ENCODE data around the gene DLGAP3. TPM values are rescaled to one million over a fixed set of nuclear protein-coding genes. Genes with fewer than 3 reads are reported as not detected.

The DLGAP3 gene
- total and polyA plus RNA-seq, 2 of the 13 experiments (the other 11 are each of a cell fraction or from before 2014, with no cell fraction given) = 0.03 to 0.04 TPM

DNA sequence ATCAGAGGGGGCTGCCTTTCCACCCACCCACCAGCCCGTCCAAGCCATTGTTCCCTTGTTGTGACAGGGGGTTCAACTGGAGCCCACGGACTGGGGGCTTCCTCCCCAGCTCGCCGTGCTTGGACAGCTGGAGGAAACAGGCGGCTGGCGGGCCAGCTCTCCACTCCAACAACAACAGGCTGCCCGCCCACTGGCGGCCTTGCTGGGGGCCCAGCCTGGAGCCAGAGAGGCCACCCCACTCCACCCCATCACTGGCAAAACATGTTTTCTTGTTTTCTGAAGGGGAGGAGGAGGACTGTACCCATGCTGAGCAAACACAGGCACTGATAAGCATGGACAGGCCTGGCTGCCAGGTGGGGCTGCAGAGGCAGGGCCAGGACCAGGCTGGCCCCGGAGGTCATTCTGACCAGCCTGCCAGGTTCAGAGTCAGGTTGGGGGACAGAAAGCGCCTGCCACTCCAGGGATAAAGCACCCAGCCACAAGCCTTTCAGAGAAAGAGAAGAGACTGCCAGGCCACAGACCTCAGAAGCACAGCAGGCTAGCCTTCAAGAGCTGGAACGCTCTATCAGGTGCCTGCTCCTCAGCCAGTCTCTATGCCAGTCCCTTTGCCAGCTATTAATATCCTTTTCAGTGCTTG, 103.9 kb downstream of the DLGAP3 start (continued):
- TF ChIP-seq, protein P1, sequence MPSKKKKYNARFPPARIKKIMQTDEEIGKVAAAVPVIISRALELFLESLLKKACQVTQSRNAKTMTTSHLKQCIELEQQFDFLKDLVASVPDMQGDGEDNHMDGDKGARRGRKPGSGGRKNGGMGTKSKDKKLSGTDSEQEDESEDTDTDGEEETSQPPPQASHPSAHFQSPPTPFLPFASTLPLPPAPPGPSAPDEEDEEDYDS (CRISPR knock-in tag; IDR thresholded peaks at IDR 0.05) = no peak
- no peak for TF ChIP-seq KLF16 (CRISPR knock-in tag; IDR thresholded peaks at IDR 0.05)
- TF ChIP-seq ZBTB10 (CRISPR knock-in tag; IDR thresholded peaks at IDR 0.05; ENCODE audit: borderline replicate concordance) = no peak
- no peak for TF ChIP-seq ZBTB42 (CRISPR knock-in tag; IDR thresholded peaks at IDR 0.05)
- TF ChIP-seq, protein P2, sequence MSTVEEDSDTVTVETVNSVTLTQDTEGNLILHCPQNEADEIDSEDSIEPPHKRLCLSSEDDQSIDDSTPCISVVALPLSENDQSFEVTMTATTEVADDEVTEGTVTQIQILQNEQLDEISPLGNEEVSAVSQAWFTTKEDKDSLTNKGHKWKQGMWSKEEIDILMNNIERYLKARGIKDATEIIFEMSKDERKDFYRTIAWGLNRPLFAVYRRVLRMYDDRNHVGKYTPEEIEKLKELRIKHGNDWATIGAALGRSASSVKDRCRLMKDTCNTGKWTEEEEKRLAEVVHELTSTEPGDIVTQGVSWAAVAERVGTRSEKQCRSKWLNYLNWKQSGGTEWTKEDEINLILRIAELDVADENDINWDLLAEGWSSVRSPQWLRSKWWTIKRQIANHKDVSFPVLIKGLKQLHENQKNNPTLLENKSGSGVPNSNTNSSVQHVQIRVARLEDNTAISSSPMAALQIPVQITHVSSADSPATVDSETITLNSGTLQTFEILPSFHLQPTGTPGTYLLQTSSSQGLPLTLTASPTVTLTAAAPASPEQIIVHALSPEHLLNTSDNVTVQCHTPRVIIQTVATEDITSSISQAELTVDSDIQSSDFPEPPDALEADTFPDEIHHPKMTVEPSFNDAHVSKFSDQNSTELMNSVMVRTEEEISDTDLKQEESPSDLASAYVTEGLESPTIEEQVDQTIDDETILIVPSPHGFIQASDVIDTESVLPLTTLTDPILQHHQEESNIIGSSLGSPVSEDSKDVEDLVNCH (CRISPR knock-in tag; IDR thresholded peaks at IDR 0.05) = no peak
- no peak for TF ChIP-seq CHCHD3 (CRISPR knock-in tag; IDR thresholded peaks at IDR 0.05)
- TF ChIP-seq NFE2 (CRISPR knock-in tag; IDR thresholded peaks at IDR 0.05) = no peak
- peak; percentile 34; the same call in 1 of the 2 replicates for TF ChIP-seq FOSL2 (CRISPR knock-in tag; IDR thresholded peaks at IDR 0.05)
- TF ChIP-seq LCORL (IDR thresholded peaks at IDR 0.05) = no peak
- peak; percentile 67 for TF ChIP-seq LCORL (CRISPR knock-in tag; IDR thresholded peaks at IDR 0.05)
- no peak for TF ChIP-seq ZNF775 (CRISPR knock-in tag; IDR thresholded peaks at IDR 0.05; ENCODE audit: borderline replicate concordance)
- no peak for TF ChIP-seq CBFB (CRISPR knock-in tag; IDR thresholded peaks at IDR 0.05)
- peak; percentile 79 for TF ChIP-seq ZNF263 (CRISPR knock-in tag; IDR thresholded peaks at IDR 0.05)
- no peak for TF ChIP-seq TMF1 (CRISPR knock-in tag; IDR thresholded peaks at IDR 0.05; ENCODE audit: low read depth)
- no peak for TF ChIP-seq ZNF17 (CRISPR knock-in tag; IDR thresholded peaks at IDR 0.05)
- peak; percentile 77; the same call in 1 of the 2 replicates for TF ChIP-seq TFAP4 (IDR thresholded peaks at IDR 0.05; ENCODE audit: borderline replicate concordance, low read depth)
- no peak for TF ChIP-seq ASH2L (IDR thresholded peaks at IDR 0.05; ENCODE audit: insufficient read length, low read depth, low read length)
- TF ChIP-seq SOX5 (CRISPR knock-in tag; IDR thresholded peaks at IDR 0.05; ENCODE audit: borderline replicate concordance) = peak; percentile 66; the same call in 1 of the 2 replicates
- no peak for TF ChIP-seq TOE1 (CRISPR knock-in tag; IDR thresholded peaks at IDR 0.05)
- TF ChIP-seq BHLHE40 (IDR thresholded peaks at IDR 0.05; ENCODE audit: low read length) = no peak
- peak; percentile 97 for TF ChIP-seq SP5 (CRISPR knock-in tag; IDR thresholded peaks at IDR 0.05; ENCODE audit: borderline replicate concordance, low read depth)
- no peak for TF ChIP-seq ZNF496 (CRISPR knock-in tag; IDR thresholded peaks at IDR 0.05; ENCODE audit: insufficient replicate concordance)
- no peak for TF ChIP-seq HES4 (CRISPR knock-in tag; IDR thresholded peaks at IDR 0.05; ENCODE audit: borderline replicate concordance)
- no peak for TF ChIP-seq GLI4 (CRISPR knock-in tag; IDR thresholded peaks at IDR 0.05; ENCODE audit: borderline replicate concordance)
- peak; percentile 80 for TF ChIP-seq PHF21A (CRISPR knock-in tag; IDR thresholded peaks at IDR 0.05)
- TF ChIP-seq KLF12 (CRISPR knock-in tag; IDR thresholded peaks at IDR 0.05; ENCODE audit: borderline replicate concordance) = no peak

Data from HepG2 (cell line).